Parietal lobe (tissue), 2 donors: Measurements from ENCODE around the gene CYP4F11. TPM values are rescaled to one million over a fixed set of nuclear protein-coding genes. Genes with fewer than 3 reads are reported as not detected.

Experiments used
- small RNA-seq: library from RNA; depleted of rRNA; stranded (forward); fragments of <200 nt; gene quantifications from one replicate; pipeline ENCODE3, GENCODE V24; 2014; ENCODE audit warnings: low replicate concordance
- total RNA-seq: library from RNA; depleted of rRNA; stranded (reverse); fragments of >200 nt; gene quantifications from one replicate; pipeline ENCODE4 v1.2.3, GENCODE V29; 2014

The CYP4F11 gene, protein sequence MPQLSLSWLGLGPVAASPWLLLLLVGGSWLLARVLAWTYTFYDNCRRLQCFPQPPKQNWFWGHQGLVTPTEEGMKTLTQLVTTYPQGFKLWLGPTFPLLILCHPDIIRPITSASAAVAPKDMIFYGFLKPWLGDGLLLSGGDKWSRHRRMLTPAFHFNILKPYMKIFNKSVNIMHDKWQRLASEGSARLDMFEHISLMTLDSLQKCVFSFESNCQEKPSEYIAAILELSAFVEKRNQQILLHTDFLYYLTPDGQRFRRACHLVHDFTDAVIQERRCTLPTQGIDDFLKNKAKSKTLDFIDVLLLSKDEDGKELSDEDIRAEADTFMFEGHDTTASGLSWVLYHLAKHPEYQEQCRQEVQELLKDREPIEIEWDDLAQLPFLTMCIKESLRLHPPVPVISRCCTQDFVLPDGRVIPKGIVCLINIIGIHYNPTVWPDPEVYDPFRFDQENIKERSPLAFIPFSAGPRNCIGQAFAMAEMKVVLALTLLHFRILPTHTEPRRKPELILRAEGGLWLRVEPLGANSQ
- 0.63 TPM for total RNA-seq

DNA sequence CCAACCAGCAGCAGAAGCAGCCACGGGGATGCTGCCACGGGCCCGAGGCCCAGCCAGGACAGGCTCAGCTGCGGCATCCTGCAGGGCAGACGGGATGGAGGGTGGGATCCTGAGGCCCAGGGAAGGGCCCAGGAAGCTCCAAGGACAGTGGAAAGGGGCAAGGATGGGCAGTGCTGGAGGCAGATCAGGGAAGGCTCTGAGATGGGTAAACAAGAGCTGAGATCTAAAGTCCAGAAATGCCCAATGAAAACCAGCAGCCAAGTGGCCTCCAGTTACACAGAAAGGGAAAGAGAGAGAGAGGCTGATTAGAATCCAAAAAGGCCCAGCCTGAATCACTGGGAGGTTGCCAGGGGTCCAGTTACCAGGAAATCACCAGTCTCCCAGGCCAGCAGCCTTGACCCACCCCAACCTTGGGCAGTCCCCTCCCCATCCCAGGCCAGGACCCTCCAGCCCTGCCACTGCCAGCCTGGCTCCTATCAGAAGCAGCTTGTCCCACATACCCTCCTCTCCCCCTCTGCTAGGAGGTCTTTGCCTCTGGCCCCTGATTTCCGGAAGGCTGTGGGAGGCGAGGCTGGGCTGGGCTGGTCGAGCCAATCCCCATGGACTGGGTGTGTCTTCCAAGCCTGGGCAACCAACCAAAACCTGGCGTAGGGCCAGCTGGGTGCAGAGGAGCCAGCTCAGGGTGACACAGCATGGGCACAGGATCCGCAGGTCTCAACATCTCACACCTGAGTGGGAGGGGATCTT, at the start of gene CYP4F11:
TSS of gene CYP4F11 (minus strand) at position 198 of the 747 bp plus-strand sequence. CDS start at position 77, 121 bp downstream.

DNA sequence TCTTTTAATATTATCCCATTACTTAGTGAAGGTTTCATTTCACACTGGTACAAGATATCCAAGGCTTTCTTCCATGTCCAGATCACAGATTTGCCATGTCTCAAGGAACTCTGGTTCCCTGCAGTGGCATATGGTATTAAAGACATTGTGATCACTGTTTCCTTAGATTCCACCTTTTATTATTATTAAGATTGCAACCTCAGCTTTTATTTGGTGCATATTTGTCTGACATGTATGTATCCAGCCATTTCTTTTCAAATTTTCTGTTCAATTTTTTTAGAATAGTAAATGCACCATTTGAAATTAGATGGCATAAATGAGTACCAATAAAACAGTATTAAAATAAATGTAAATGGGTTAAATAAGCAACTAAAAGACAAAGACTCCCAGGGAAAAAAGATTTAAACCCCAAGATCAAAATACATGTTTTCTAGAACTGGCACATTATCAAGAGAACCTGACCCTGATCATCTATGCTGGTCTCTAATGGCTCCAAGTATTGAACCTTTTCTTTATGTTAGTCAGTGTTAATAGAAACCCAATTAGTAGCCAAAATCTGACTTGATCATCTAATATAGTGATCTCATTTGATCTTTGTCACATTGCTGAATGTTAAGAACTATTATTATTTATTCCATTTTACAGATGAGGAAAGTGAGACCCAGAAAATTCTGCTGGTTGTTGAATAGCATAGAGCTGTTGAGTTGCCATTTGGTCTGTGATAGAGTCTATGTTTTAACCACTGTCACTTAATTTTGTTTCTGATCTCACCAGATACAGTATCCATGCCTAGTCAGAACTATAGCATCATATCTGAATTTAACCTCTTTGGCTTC, 14.1 kb upstream of the CYP4F11 start, which contains the start of gene OR10H4:
TSS of gene OR10H4 (plus strand) at position 786 of the 836 bp plus-strand sequence. CDS start at position 786, 0 bp downstream.

DNA sequence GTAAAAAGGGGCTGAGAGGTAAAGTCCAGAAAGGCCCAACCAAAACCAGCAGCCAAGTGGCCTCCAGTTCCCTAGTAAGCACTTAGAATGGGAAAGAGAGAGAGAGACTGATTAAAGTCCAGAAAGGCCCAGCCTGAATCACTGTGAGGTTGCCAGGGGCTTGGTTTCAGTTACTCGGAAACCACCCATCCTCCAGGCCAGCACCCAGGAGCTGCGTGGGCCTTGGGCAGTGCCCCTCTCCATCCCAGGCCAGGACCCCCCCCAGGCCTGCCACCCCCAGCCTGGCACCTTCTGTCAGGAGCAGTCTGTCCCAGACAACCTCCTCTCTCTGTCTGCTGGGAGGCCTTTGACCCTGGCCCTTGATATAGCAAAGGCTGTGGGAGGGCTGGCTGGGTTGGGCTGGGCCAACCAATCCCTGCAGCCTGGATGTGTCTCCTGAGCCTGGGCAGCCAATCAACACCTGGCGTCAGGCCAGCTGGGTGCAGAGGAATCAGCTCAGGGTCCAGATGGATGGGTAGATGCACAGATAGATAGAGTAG, 36.5 kb downstream of the CYP4F11 start, which contains the start of gene CYP4F2:
TSS of gene CYP4F2 (minus strand) at position 337 of the 539 bp plus-strand sequence. CDS start 463 bp downstream, outside the sequence.

Small RNA genes lying within 50 kb of the gene (small RNA-seq; reads per million reads assigned to genes)
- not detected for gene CYP4F36P

Other genes with a start within 250 kb of the CYP4F11 start
- gene OR10H2, start 206.5 kb downstream of the CYP4F11 start, total RNA-seq: not detected
- gene OR10H3, start 196.5 kb downstream of the CYP4F11 start, total RNA-seq: not detected
- not detected for gene OR10H5, start 146.9 kb downstream of the CYP4F11 start, total RNA-seq
- not detected for gene OR10H1, start 118.9 kb downstream of the CYP4F11 start, total RNA-seq
- not detected for gene CYP4F2, start 36.5 kb downstream of the CYP4F11 start, total RNA-seq
- not detected for gene OR10H4, start 14.5 kb upstream of the CYP4F11 start, total RNA-seq
- 96.7 TPM for gene TPM4, start 142.0 kb upstream of the CYP4F11 start, total RNA-seq
- gene RAB8A, start 177.4 kb upstream of the CYP4F11 start, total RNA-seq: 42.9 TPM
- not detected for gene HSH2D, start 209.2 kb upstream of the CYP4F11 start, total RNA-seq
- gene CIB3, start 239.0 kb upstream of the CYP4F11 start, total RNA-seq: not detected